Bone marrow (tissue), 2 donors: ENCODE results near the gene TSPAN18.

Experiments
- DNase-seq, 2 donors: peaks; one replicate each; lab custom pipeline; 2025; lab: John Stamatoyannopoulos, UW

Gene TSPAN18

GRCh38 chr11:44942029-44942955 is 215.5 kb downstream of the TSPAN18 start:
- no peak for DNase-seq

DNA sequence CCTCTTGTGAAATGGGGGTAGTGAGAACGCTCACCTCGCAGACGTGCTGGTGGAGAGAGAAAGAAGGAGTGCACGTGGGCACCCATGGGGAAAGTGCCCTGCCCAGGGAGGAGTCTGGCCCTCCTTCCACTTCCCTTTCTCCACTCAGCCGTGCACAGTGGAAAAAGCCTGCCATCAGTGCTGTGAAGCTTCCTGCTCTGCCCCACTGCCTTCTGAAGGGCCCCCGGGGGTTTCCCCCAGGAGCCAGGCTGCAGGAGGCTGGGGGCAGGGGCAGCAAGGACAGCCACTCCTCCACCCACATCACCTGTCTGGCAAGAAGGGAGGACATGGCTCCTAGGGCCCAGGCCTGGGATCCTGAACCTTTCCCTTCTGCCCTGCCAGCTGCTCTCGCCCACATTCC is 216.4 kb downstream of the TSPAN18 start:
- DNase-seq: peak in 1 of 2 donors; percentile 53

- no peak for DNase-seq
These were observed 216.9 kb downstream of the TSPAN18 start for GRCh38 chr11:44943696-44944095.

- no peak for DNase-seq
These were observed 217.6 kb downstream of the TSPAN18 start for GRCh38 chr11:44944181-44944852.

GRCh38 chr11:44944853-44945235 is 218.1 kb downstream of the TSPAN18 start:
- DNase-seq: no peak

- DNase-seq: no peak
These were observed 218.9 kb downstream of the TSPAN18 start for GRCh38 chr11:44945666-44946065.

GRCh38 chr11:44946263-44946662 is 219.5 kb downstream of the TSPAN18 start:
- no peak for DNase-seq

DNA sequence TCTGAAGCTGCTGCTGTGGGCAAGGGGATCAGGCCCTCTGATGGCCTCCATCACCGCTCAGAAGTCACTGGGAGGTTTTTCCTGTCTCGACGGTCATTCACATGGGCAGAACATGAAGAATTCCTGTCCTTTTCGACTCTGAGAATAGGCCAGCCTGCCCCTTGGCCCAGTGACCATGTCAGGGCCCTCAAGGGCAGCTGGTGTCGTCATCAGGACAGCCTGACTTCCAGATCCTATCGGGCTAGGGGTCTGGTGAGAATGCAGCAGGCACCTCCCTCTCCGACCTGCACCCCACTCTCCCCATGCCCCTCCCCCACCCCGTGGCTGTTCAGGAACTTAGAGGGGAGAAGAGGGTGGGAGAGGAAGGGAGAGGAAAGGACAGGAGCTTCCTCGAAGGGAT is 220.4 kb downstream of the TSPAN18 start:
- no peak for DNase-seq

DNA sequence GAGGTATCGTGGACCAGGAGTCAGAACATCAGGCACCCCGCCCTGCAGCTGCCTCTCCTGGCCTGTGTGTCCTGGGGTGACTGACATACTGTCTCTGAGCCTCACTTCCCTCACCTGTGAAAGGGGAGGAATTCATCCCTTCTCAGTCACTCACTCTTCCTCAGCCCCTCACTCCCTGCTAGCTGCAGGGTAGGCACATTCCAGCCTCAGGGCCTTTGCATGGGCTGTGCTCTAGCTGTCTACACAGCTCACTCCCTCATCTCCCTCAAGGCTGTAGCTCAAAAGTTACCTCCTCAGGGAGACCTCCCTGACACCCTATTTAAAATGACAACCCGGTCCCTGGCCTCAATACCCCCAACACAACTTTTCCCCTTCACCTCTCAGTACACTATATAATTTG is 221.4 kb downstream of the TSPAN18 start:
- DNase-seq: no peak

GRCh38 chr11:44949160-44950030 is 222.6 kb downstream of the TSPAN18 start:
- DNase-seq: peak in 1 of 2 donors; percentile 51

DNA sequence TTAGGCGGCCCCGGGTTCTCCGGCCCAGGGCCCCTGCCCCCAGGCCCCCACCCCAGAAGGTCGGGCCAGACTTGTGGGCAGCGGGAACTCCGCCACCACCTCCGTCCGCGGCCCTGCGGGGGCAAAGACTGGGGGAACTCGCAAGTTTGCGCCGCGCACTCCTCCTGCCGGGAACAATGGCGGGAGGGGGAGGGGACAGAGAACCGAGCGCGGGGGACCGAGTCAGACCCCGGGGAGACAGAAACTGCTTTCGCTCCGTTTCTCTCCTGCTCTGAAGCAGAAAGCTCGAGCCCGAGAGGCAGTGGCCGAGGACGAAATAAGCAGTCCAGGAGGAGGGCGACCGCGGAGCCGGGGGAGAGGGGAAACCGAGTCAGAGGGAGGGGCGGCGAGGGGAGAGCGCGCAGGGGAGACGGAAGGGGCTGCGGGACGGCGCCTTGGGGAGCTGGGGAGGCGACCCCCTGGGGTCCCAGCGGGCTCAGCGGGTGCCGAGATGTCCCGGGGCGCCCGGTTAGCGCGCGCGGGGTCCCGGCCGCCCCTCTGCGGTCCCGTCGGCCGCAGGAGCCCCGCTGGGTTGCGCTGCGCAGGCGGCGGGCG is 223.4 kb downstream of the TSPAN18 start:
- DNase-seq: no peak

DNA sequence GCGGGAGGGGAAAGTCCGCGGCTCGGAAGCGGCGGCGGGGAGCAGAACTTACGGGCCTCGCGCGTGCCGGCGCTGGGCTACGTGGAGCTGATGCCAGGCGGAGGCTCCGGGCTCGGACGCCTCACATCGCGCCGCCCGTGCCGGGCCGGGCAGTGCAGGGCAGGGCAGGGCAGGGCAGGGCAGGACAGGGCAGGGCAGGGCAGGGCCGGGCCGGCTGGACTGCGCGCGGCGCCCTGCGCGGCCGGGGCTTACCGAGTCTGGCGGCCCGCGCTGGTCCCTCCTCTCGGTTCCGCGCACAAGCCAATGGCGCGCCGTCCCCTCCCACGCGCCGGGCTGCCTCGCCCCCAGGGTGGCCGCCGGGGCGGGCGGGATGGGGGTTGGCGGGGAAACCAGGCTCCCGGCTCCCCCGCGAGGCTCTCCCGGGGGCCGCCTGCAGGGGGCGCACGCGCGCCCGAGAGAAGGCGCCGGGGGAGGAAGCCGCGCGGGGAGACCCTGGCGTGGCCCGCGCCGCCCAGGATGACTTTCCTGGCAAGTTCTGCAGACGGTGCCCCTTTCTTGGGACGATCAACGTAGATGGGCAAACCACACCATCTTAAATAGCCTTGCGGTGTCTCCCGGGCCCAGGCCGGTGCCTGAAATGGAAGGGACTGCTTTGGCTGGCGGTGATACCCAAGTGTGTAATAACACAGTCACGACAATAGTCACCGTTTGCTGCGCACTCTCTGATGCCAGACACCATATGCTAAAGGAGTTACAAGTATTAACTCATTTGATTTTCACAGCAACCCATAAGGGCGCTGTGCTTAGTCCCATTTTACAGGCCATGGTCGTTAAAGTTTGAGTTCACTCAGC is 224.1 kb downstream of the TSPAN18 start, which contains the start of gene TP53I11:
TP53I11 (minus strand) TSS at position 259 of the 852 bp plus-strand sequence. CDS start 12,548 bp downstream, outside the sequence.
- peak; percentile 9 to 21 for DNase-seq

DNA sequence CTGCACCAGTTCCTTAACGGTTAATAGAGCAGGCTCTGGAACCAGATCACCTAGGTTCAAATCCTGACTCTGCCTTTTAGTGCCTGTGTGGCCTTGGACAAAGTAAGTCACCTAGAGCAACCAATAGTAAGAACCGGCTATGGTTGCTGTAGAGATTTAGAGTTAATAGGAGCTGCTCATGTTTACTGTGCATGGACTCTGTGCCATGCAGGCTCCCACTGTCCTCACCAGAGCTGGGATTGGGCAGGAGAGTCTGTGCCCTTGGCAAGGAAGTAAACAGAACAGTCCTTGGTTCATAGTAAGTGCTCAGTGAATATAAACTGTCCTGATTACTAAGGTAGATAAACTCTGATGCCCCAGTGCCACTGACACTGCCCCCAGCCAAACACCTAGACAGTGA is 225.3 kb downstream of the TSPAN18 start:
- no peak for DNase-seq

DNA sequence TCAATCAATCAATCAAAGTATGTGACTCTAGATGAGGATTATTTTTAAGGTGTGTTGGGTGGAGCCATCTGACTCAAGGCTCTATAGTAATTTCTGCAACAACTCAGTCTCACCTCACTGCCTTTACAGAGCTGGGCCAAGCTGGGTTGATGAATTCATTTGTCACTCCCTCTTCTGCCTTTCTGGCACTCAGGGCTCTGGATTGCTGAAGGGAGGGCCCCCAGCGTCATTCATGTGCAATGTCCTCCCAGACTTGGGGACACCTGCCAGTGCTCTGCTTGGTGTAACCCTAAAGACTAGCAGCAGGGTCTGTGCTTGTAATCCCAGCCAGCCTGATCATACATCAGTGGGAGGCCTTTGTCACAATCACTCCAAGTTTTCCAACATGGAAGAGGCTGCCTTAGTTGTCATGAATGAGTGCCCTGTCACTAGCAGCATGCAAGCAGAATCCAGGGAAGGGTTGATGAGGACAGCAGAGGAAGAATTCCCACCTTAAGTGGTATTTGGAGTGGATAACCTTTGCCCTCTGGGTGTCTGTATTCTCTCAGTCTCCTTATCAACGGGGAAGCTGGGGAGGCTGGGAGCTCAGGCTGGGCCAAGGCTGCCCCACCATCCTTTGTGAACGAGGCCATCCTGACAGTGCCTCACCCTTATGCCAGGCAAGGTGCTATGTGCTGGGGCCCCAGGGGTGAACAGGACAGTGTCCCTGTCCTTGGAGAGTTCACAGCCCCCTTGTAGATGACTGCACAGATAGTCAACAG is 225.9 kb downstream of the TSPAN18 start:
- DNase-seq: no peak

GRCh38 chr11:44954051-44954906 is 227.5 kb downstream of the TSPAN18 start:
- DNase-seq: no peak

GRCh38 chr11:44955015-44955738 is 228.4 kb downstream of the TSPAN18 start:
- peak; percentile 43 to 98 for DNase-seq

DNA sequence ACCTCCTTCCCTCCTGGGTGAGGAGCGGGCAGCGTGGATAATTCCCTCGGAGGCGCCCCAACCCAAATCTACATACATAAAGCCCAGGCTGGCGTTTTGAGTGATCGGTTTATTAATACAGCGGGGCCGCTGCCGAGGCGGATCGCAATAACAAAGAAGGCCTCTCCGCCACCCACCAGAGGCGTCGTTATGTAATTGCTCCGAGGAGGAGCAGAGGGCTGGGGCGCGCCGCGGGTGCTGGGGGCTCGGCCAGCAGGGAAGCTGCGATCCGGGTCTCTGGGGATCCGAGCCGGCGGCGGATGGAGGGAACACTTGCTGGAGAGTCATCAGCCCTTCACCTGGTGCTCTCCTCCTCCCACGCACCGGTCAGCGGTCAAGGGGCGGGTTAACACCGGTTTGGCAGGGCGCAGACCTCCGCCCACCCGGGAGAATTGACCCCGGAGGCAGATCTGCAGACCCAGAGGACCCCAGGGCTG is 230.3 kb downstream of the TSPAN18 start:
- no peak for DNase-seq
